Hematopoietic multipotent progenitor cell treated with erythropoietin and hydrocortisone succinate and interleukin-3 and kit ligand, for 17 days (in vitro differentiated cells): Measurements from ENCODE around the gene VSNL1.

ENCODE experiments used
- DNase-seq: peaks from one replicate; pipeline ENCODE4 v3.0.0-alpha.2; 2015; ENCODE audit warnings: low spot score

The VSNL1 gene

DNA sequence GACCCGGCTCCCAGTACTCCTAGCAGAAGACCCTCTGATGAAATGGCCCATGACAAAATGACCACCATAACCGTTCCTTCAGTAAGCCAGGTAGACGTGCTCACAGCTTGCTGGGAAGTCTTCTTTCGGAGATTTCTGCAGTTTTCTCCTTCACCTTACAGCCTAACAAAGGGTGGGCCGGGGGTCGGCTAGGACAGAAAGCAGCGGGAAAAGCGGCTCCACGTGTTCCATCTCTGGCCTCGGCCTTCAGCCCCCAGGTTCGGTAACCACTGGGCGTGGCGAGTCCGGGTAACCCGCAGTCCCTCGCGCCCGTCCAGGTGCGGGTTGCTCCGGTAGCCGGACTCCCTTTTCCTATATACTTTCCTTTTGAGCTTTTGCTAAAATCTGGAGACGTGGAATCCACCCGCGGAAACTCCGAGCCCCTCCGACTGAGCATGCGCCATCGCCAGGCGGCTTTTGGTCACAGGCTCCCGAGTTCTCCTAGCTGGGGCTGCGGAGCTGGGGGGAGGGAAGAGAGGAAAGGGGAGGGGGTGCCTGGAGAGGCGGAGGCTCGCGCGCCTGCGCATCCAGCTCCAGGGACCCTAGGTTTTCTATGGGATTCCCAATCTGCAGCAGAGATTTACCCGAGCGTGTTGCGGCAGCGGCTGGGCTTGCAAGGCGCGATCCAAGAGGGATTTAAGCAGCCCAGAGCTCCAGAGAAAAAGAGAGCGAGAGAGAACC, at the start of gene VSNL1:
TSS of gene VSNL1 (plus strand) at position 604 of the 720 bp plus-strand sequence. CDS start 51,379 bp downstream, outside the sequence.
- DNase-seq: no peak

DNA sequence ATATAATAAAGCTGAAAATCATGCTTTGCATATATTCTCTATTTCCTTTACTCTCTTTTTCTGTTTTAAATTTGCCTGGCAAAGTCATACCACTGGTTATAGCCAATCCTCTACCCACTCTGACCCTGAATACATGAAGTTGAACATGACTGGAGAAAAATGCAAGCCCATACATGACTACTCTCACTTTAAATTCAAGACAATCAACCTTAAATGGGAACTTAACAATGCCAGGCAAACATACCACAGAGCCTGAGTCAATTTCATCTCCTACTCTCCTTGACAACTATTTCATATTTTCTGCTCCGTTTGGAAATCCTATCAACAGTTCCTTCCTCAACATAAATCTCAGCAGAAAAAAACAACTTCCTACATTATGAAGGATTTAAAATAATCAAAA, 44.9 kb upstream of the VSNL1 start:
- no peak for DNase-seq

DNA sequence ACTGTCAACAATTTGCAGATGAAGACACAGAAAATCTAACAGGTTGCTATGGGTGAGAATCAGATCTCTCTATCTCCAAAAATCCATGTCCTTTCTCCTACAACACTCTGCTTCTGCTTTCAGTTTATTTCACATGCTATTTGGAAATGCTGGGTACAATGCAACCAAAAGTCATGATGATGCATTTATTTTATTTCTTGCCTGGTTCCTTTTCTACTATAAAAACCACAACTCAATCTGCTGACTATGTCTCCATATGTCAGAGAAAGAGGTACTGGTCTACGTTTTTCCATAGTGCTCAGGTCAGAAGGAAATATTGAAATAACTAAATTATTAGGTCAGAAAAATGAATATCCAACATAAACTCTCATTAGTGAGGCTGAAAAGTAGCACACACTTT, 42.8 kb upstream of the VSNL1 start:
- no peak for DNase-seq

DNA sequence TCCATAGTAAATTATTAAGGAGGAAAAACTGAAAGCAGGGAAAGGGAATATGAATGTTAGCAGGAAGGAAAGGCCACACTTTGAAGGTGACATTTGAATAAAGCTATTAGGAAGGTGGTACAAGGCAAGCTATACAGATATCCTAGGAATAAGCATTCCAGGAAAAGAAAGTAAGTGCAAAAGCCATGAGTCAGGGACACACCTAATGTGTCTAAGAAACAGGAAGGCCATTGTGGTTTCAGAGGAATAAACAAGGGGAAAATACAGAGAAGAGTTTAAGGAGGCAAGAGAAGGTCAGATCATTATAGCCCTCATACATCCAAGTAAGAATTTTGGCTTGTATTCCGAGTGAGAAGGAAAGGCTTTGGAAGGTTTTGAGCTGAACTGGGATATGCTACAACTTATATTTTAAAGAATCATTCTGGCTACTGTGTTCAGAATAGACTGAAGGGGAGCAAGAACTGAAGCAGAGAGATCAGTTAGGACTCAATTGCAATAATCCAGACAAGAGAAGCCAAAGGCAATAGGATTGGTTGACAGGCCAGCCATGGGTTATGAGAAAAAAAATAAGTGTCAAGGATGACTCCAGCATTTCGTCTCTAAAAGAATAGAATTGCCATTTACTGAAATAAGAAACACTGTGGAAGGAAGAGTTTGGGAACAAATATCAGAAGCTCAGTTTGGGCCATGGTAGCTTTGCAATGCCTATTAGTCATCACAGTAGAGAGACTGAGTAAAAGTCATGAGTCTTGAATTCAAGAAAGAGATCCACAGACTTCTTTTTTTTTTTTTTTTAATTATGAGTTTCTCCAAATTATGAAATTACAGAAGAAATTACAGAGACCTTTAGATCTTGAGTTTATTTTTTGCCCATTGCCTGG, 33.5 kb upstream of the VSNL1 start:
- no peak for DNase-seq

DNA sequence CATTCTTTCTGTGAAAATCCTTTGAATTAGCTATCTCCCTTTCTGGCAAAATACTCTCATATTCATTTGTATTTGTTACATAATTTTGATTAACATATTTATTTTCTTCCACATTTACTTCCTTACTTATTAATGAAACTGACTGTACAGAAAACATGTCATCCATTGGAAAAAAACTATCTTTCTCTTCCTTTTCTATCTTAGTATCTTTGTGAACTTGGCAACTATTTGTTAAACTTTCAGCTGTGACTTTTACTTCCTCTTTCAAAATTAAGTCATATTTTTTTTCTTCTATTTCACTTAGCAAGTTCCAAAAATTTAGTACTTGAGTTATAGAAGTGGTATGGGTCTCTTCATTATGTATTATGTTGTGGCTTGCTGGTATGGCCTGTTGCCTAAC, 24.8 kb upstream of the VSNL1 start:
- no peak for DNase-seq

DNA sequence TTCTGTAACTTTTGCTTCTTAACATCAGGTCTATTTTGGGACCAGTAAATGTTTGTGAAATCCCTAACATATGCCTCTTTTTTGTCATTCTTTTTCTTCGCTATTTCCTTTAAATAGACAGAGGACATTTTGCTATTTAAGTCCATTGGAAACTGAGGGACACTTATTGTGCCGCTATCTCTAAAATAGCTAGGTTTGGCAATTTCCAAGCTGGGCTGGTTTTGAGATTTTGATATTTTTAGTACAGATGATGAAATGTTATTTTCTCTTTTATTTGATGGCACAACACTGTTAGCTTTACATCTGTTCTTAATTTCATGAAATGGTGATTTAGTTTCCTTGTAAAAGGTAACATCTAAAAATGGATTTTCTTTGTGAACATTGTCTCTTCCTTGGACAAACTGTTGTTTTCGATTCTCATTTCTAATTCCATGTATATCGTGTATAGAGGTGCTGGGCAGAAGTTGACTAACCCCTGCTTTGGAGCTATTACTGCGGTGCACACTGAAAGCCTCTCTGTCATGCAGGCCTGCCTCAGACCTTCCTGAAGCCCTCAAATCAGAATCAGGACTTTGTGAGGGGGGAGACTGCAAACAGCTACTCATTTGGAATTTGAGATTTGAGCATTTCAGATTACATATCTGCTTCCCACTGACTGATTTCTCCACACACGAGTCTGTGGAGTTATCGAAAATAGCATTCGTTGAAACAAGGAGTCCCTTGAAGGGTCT, 22.9 kb upstream of the VSNL1 start:
- no peak for DNase-seq

DNA sequence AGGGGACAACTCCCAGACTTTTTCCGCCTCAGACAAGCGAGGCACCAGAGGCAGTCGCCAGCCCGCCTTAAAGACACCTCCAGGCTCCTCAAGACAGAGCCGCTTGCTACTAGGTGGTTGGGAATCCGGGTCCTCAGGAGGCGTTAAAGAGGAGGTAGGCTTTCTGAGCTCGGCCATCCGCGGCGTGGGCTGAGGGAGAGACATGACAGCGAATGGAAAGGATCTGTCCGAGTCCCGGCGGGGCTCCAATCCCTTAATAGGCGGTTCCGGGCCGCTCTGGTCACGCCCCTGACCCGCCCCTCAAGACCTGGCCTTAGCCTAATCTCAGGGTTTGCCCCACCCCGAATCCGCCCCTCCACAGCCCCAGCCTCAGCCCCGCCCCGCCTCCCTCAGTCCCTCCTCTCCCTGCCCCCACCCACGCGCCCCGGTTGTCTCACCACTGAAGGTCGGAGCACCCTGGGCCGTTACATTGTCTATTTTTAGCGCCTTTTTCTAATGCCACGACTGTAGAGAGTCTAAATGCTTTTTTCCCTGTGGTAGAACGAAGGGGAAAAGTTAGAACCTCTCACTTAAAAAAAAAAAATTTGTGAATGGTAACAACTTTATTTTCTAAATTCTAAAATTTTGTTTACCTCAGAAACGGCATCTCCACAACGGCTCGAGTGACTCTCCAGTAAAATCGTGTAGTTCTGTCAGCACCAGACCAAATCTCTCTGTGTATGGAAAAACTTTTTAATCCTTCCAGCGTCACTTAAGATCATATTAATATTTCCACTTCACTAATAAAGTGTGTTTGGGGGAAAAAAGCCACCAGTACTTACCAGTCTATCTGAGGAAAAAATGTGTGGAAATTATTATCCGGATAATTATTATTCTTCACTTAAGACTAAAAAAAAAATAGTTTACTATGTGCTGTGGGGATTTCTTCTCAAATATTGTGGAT, 22.0 kb upstream of the VSNL1 start, which contains the start of gene RAD51AP2:
TSS of gene RAD51AP2 (minus strand) at position 229 of the 943 bp plus-strand sequence. CDS start at position 204, 25 bp downstream.
- peak; percentile 33 for DNase-seq

DNA sequence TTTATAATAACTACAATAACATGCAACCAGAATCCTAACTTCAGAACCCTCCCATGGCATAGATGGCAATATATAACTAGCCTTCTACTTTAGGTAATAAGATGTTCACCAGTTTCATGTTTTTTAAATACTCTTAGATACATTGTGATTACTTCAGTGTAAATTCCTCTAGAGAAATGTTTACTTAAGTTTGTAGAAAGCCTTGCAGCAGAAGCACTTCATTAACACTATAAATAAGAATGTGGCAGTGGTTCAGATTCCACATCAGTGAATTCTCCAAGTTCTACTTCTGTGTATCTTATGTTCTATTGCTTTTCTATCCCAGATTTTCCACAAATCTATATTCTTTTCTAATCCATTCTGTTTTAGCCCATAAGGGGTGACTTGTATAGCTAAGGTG, 21.0 kb upstream of the VSNL1 start:
- no peak for DNase-seq

DNA sequence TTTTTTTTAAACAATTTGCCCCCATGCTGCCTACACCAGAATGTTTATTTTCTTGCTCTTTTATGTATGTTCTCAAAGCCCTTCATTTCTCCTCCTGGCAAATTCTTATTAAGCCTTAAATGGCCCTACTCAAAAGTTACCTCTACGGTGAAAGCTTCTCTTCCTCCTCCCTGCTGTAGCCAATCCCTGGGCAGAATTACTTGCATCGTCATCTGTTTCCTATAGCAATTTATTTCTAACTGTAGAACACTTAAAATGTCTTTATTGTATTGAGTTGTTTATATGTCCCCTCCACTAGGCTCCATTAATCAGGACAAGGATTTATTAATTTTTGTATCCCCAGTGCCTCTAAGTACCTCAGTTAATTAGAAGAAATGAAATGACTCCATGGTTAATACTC, 19.7 kb upstream of the VSNL1 start:
- DNase-seq: no peak

DNA sequence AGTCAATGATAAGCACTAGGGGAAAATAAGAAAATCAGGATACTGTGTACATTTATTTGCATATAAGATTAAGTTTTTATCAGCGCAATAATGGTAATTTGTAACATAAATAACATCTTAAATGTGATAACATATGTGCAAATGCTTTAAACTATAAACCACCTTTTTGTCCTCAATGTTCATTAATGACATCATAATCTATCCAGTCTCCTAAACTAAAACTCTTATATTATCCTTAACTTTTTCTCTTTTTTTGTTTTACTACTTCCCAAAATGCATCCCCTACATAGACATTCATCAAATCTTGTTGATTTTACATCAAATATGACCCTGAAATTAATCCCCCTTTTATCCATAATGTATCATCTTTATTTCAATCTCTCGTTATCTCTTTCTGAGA, 18.9 kb upstream of the VSNL1 start:
- DNase-seq: no peak

DNA sequence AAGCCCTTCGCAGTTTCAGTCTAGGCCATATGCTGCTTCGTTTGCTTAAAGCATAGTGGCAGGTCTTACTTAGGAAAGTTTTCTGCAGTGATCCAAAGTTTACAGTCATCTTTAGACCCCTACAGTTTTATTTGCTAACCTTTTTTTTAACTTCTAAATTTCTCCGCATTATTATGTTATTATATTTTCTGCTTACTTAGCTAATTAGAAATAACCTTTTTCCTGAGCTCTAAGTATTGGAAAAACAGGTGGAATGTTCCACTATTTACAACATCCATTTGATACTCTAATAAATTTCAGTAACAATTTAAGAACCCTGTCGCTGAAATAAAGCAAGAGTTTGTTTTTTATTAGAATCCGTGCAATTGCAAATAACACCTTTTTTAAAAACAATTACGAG, 18.2 kb upstream of the VSNL1 start:
- no peak for DNase-seq

DNA sequence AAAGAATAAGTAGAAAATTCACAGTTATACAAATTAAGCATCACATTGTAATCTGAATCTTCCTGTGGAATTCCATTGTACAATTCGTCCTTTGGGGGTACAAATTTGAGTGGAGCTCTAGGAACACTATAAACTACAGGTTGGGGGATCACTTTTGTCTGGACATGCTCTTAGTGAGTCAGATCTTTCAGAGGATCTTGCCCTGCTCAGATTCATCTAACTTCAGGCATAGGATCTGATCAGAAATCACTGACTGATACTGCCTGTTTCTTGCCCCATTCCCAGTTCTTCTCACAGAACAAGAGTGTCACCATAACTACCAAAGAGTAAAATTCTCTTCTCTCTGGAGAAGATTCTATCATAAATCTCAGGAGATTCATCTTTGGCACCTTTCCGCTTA, 10.7 kb upstream of the VSNL1 start:
- no peak for DNase-seq

DNA sequence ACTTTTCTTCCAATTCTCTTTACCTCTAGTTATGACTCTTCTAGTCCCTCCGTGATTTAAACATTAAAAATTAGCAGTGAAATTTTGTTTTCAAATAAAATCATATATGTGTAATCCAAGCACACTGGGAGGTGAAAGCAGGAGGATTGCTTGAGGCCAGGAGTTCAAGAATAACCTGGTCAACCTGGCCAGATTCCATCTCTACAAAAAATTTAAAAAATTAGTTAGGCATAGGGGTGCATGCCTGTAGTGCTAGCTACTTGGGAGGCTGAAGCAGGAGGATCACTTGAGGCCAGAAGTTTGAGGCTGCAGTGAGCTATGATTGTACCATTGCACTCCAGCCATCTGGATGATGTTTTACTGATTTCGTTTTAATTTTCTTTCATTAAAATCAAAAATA, 7.0 kb upstream of the VSNL1 start:
- DNase-seq: no peak

DNA sequence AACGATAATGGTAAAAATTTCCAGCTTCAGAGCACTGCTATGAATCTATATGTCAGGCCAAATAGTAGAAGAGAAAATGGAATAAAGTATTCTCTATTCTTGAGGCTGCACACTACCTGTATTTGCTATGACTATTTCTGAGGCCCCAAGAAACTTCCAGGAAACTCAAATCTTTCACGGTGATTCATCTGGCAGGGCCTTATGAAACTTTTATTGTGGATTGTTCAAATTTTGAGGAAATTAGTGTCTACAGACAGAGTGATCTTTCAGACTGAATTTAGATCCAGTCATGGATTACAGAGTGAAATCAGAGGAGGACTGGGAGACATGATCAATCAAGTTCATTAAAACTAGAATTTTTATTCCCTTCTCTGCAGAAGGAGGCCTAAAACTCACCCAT, 4.1 kb upstream of the VSNL1 start:
- no peak for DNase-seq

DNA sequence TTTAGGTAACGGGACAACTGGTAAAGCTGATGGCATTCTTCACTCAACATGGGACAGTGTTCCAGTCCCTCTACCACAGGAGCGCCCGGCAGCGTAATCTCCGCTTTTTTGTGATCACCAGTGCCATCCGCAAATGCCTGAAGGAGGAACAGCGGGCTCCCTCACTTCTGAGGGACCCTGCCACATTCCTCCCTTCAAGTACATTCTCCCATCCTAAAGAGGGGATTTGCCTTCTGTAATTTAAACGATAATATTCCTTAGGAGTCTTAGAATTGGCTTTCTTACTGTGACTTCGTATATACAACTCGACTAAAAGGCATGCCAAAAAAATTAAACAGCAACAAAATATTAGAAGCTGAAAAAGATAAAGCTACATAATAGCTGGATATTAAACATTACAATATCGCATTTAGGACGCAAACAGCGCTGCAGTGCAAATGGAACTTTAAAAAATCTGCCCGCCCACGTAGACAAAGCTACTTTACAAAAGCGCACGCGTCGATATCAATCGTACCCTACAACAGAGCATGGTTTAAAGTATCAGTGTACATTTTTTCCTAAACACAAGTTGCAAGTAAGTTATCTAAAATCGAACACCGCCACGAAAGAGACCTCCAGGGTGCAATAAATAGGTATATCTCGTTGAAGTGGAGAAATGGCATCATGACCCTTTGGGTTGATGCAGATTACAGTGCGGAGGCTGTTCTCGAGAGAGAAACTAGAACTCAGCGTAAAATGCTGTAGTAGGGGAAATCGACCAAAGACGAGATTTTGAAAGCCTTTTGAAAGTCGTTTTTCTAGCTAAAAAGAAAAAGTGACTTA, 2.3 kb upstream of the VSNL1 start:
- DNase-seq: no peak

DNA sequence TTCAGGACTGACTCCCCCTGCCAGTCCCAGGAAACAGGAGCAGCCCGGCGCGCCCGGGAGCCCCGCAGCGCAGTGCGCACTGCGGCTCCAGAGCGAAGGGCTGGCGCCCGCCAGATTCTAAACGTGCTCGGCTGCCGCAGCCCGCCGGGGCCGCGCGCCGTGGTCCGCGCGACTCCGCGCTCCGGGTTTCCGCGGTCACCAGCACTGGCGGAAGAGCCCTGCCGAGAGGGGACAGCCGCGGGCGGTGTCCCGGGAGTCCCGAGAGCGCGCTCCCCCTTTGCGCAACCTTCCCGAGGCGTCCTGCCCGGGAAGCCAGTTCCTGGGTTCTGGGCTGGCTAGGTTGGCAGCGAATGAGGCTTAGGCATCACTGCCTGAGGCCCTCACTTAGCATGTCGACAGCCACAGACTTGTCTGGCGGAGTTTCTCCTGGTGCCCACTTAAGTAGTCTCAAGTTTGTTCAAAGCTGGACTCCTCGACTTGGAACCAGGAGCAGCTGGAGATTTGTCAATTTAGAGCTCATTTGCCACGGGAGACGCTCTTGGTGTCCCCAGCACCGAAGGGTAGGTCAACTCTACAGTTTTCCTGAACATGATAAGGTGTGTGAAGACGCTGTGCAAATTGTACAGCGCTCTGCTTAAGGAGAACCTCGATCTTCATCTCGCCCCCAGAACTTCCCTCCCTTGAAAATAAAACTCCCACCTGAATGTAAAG, 1.5 kb upstream of the VSNL1 start:
- DNase-seq: no peak

DNA sequence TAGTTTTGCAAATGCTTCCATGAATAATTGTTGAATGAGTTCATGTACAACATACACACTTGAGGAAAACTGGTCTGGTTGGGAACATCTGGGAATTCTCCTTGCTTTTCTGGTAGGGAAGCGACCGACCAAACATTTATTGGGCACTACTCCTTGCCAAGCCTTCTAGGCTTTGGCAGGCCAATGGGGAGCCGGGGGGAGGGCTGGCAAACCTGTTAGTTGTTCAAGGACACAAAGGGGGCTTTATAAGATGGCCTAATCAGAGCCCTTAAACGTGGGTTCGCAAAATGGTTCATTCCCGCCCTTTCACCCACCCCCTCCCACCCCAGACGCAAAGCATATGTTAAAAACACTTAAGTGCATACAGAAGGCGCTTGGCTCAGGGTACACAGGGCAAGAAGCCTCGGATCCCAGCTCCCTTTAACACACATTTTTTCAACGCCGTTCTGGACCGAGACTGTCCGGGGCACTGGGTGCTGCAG, 844 bp upstream of the VSNL1 start:
- DNase-seq: no peak

DNA sequence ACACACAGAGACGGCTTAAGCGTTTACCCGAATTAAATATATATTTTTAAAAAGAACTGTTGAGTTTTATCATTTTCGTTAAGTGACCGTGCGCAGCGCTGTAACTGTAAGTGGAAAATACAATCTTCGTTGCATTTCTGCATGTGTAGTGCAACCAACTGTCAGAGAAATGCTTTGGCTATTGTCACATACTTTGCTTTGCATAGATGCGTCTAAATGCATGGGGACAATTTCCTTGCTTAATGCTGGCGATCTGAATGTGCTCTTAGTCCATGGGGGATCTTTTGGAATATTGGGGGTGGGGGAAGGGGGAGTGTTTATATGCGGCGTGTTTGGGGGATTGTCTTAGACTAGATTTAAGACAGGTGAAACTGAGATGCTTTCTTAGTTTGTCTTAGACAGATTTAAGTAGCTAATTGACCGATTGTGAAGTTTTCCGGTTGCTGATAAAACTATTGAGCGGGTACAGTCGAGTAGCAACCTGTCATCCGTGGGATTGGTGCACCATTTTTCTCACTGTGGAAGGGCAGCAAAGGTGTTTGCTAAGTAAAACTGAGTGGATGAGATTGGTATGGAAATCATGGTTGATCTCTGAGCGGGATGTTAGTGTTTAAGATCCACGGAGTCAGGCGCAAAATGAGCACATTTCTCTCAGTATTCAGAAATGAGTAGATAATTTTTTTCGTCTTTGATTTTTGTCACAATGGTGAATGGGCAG, 476 bp downstream of the VSNL1 start:
- no peak for DNase-seq

DNA sequence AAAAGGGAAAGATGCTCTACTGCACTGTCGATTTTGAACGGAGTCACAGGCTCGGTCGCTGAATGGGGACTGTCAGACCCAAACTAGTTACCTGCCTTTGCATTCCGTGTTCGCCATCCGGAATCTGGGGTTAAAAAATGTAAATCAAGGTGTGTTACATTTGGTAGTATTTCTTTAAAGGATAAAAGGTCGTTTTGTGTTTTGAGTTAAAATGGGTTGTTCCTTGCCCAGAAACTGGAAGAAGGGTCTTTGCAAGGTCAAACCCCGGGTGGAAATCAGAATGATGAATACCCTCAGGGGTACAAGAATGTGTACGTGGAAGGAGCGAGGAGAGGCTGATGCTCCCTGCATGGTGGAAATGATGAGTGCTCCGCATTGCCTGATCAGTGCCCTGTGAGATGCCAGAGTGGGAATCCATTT, 1.0 kb downstream of the VSNL1 start:
- DNase-seq: no peak
